ENCODE data around the gene C11orf16.

DNA sequence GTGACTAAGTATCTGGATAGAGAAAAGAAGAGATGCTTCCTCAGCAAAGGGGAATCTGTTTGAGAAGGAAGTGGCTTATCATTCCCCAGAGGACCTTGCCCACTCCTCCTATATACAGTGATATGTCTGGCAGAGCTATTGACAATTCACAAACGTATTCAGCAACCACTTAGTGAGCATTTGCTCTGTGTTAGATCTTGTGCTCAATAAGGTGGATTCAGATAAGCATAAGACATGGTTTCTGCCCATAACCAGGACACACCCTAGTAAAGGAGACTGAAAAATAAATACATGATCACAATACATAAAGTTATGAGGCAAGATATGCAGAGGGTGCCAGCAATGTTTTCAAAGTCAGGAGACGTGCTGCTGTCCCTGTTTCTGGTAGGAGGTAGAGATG lies 30.1 kb upstream of the C11orf16 start:
- TF ChIP-seq, protein P1, sequence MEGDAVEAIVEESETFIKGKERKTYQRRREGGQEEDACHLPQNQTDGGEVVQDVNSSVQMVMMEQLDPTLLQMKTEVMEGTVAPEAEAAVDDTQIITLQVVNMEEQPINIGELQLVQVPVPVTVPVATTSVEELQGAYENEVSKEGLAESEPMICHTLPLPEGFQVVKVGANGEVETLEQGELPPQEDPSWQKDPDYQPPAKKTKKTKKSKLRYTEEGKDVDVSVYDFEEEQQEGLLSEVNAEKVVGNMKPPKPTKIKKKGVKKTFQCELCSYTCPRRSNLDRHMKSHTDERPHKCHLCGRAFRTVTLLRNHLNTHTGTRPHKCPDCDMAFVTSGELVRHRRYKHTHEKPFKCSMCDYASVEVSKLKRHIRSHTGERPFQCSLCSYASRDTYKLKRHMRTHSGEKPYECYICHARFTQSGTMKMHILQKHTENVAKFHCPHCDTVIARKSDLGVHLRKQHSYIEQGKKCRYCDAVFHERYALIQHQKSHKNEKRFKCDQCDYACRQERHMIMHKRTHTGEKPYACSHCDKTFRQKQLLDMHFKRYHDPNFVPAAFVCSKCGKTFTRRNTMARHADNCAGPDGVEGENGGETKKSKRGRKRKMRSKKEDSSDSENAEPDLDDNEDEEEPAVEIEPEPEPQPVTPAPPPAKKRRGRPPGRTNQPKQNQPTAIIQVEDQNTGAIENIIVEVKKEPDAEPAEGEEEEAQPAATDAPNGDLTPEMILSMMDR (IDR thresholded peaks at IDR 0.05), result no peak
- TF ChIP-seq POLR2AphosphoS5 (IDR thresholded peaks at IDR 0.05; ENCODE audit: insufficient read depth in 1 of 2, low read depth in 1 of 2) (no peak), POLR2A (IDR thresholded peaks at IDR 0.05) (no peak)
